ENCODE data around the gene EEF1B2.
"Not testable (repeated sequence)": the region's sequence is repeated elsewhere in the genome, so short reads cannot be mapped to it uniquely, and the experiment has no call there.

The EEF1B2 gene

GRCh38 chr2:206159346-206160124 is at the start of gene EEF1B2, which contains the start of gene NDUFS1:
Gene EEF1B2 (plus strand): TSS chr2:206159895. CDS start chr2:206159980, 85 bp downstream.
Gene NDUFS1 (minus strand): TSS chr2:206159444. CDS start chr2:206153678, 5,766 bp downstream.
- DNase-seq: peak; percentile 98

DNA sequence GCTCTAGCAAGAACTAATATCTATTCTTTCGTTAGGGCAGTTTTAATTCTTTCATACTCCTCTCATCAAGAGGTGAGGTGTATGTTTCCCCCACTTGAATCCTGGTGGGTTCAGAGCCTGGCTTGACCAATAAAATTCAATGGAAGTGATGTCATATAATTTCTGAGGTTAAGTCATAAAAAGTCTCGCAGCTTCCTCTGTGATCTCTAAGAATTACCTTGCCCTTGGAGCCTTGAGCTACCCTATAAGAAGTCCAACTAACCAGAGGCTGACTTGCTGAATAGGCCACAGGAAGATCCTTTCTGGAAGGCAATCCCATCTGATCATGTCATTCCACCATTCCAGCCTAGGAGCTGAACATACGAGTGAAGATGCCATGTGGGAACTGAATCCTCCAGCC is 47.6 kb upstream of the EEF1B2 start:
- DNase-seq: no peak

DNA sequence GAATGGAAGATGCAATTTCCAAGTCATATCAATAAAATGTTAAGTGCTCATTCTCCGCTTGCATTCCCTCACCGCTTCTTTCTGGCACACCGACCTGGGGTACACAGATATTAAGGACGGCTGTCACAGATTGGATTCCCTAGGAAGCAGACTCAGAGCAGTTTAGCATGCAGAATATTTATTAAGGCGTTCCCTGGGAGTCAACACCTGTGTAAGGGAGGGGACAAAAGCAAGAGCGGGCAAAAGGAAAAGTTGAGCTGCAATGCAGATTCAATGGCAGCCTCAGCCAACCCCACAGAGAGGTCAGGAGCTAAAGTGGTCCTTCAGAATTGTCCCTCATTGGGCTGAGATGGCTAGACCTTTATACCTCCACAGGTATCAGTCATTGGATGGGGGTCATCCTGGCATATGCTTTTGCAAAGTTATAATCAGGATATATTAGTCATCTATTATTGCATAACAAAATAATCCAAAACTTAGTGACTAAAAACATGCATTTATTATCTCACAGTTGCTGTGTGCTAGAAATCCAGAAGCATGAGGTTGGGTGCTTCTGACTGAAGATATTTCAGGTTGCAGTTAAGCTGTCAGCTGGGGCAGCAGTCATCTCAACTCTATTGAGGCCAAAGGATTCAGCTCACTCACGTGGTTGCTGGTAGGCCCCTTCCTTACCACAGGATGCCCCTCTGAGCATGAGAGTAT is 46.7 kb upstream of the EEF1B2 start:
- no peak for DNase-seq

GRCh38 chr2:206115026-206115578 is 44.6 kb upstream of the EEF1B2 start:
- DNase-seq: no peak

DNA sequence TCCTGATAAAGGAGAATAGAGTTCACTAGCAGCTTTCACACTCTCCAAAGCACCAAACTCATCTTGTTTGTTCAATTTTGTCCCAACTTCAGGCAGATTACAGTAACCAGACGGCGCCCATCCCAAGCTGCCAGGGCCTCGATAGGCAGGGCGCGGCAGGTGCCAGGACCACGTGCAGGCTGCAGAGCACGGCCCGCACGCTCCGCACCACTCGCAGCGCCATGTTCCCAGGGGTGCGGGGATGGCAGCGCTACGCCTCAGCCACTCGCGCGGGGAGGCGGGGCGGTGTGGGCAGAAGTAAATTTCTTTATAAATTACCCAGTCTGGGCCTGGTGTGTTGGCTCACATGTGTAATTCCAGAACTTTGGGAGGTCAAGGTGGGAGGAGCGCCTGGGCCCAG is 43.4 kb upstream of the EEF1B2 start:
- DNase-seq: no peak

GRCh38 chr2:206122569-206122968 is 37.1 kb upstream of the EEF1B2 start:
- not testable (repeated sequence) for DNase-seq

DNA sequence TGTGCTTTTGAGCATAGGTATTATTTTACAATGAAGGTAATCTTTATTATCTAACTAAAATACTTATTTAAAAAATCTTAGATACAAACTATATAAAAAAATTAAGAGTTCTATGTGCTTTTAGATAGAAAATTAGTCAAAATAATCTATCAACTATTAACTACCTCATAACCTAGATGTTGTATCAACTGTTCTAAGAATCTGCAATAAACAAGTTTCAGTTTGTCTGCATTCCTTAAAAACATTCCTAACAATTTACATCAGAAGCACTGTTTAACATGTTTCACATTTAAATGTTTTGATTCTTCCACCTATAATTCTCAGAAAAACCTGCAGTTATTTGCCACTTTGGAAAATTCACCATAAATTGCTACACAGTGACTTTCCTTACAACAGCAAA is 33.8 kb upstream of the EEF1B2 start:
- DNase-seq: no peak

DNA sequence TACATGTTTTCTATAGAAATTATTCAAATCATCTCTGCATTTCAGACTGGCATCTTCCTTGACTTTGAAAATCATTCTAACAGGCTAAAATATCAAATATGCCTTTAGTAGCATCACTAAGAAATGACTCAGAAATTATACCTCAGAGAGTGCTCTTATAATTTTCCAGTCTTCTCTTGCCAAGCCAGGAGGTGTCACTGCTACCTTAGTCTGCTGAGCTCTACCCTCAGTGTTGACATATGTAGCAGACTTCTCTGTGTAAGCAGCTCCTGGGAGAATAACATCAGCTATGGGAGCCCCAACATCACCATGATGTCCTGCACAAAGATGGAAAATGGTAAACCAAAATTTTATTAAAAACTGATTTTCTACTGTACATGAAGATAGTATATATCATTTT is 32.0 kb upstream of the EEF1B2 start:
- no peak for DNase-seq

DNA sequence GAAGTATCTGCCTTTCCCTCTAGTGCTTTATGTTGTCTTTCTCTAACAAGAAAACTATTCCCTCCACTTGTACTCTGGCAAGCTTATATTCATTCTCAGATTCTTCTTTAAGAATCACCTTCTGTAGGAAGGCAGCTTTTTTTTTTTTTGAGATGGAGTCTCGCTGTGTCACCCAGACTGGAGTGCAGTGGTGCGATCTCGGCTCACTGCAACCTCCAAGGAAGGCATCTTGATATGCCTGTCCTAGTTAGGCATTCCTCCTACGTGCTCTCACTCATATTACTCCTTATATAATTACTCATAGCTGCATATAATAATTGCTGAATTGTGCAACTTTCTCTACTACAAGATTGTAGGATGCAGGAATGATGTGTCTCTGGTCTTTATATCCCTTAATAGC is 16.2 kb upstream of the EEF1B2 start:
- DNase-seq: no peak

DNA sequence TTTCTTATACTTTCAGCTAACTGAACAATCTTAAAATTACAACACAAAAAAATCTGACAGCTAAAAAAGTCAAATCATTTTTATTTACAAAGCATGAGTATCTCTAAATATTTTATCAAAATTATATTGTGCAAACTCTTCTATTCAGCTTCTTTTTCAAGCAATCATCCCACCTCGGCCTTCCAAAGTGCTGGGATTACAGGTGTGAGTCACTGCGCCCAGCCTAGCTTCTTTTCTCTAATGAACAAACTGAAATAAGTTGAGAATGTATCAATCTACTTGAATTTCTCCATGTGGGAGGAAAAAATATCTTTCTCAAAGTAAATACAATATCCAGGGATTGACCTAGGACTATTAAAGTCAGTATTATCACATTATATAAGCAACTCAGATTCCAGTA is 15.3 kb upstream of the EEF1B2 start:
- DNase-seq: no peak

- no peak for DNase-seq
Observed at GRCh38 chr2:206145665-206146064, 14.0 kb upstream of the EEF1B2 start.

- DNase-seq: no peak
Observed at GRCh38 chr2:206149330-206149729, 10.4 kb upstream of the EEF1B2 start.

DNA sequence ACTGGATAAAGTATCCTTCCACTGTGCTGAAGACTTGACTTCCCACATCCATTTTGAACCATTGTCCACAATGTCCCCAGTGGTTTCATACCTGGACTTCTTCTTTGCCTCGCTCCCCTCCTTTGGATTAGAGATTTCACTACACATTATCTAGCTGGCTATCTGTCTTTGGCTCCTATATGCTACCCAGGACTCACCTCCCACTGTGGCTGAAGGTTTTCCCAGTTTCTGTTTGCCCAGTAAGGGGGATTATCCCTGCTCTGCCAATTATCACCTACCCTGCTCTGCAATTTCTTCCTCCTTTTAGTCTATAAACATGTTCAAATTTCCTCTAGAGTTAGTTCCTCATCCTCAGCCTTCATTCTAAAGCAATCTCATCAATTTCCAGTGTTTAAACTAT is 9.5 kb upstream of the EEF1B2 start:
- no peak for DNase-seq

DNA sequence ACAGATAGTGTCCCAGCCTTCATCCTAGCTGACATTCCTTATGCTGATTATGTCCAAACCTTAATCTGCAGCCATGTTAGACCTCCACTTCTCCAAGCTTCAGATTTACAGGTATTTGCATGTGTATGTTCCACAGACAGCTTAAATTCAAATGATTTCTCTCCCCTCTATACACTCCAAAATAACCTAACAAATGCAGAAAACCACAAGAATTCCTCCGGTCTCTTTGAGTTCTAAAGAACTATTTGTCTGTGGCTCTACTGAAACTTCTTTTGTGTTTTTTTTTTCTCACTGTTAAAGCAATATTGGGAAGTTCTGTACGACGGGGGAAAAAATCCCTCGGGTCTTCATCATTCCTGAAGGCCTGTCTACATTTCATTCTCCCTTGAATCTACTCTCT is 9.1 kb upstream of the EEF1B2 start:
- DNase-seq: no peak

DNA sequence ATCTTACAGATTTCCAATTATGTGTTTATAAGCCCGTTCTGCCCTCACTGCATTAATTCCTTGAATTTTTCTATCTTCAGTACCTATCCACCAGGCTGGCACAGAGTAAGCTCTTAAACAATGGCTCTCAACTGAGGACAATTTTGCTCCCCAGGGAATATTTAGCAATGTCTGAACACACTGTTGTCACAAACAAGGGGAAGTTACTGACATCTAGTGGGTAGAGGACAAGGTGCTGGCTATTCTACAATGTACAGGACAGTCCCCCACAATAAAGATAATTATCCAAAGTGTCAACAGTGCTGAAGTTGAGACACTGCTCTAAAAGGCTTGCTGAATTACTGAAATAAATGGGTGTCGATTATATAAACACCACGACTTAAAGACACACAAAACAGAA is 5.5 kb upstream of the EEF1B2 start:
- no peak for DNase-seq

GRCh38 chr2:206157014-206157413 is 2.7 kb upstream of the EEF1B2 start:
- DNase-seq: not testable (repeated sequence)

GRCh38 chr2:206158563-206159345 is 941 bp upstream of the EEF1B2 start:
- no peak for DNase-seq

GRCh38 chr2:206160125-206160806 is 571 bp downstream of the EEF1B2 start:
- no peak for DNase-seq

- peak; percentile 22 for DNase-seq
Observed at GRCh38 chr2:206160807-206161179, 1.1 kb downstream of the EEF1B2 start.

DNA sequence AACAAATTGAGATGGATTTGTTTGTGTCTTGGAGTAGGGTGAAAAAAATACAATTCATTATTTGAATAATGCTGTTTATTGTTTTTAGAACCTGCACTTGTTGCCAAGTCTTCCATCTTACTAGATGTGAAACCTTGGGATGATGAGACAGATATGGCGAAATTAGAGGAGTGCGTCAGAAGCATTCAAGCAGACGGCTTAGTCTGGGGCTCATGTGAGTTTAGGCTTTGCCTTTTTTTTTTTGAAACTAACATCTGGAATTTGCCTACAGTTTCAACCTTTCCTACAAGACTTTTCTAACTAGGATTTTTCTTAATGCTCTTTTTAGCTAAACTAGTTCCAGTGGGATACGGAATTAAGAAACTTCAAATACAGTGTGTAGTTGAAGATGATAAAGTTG is 2.7 kb downstream of the EEF1B2 start:
- DNase-seq: not testable (repeated sequence)

- no peak for DNase-seq
Observed at GRCh38 chr2:206163251-206163880, 3.7 kb downstream of the EEF1B2 start.

DNA sequence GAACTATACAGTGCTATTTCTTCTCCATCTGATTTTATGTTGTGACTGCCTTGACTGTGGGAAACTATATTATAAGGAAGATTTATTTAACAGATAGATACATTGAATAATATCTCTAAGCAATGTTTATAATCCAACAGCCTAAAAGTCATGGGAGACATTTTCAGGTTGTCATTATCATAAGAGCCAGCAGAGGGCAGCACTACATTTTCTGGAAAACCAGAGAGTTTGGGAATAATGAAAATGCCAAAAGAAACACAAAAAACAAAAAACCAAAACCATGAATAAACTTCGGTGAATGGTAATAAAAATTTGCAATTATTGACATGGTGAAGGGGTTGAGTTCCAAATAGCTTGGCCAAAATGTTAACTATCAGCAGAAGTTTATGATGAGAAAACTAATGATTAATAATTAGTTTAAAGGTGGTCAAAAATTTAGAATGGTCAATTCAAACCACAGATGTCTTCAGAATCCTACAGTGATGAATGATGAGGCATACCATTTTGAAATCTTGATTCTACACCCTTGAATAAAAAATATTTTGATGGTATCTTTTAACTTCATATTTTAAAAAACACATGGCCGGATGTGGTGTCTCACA is 4.7 kb downstream of the EEF1B2 start:
- DNase-seq: peak; percentile 33

All from activated CD4-positive, alpha-beta T cell treated with anti-CD3 and anti-CD28 coated beads, Interleukin-2, Interleukin-6, amounts not matched to agents 100 ng/mL and 50 ng/mL, durations not matched to agents 16 hours and 8 hours (primary cell).